Measurements from ENCODE around the gene NR4A3.

The NR4A3 gene

GRCh38 chr9:99803694-99804093, 18.0 kb upstream of the NR4A3 start:
- no peak for TF ChIP-seq CTCF (IDR thresholded peaks at IDR 0.05; ENCODE audit: borderline replicate concordance, insufficient read depth, low read depth, low read length)

GRCh38 chr9:99807276-99807852, 14.3 kb upstream of the NR4A3 start:
- no peak overlapping the region for H3K4me3 ChIP-seq (ENCODE audit: low read depth, low read length)
- TF ChIP-seq CTCF (IDR thresholded peaks at IDR 0.05; ENCODE audit: borderline replicate concordance, insufficient read depth, low read depth, low read length), result peak; percentile 68

More at GRCh38 chr9:99803694-99804093, 18.0 kb upstream of the NR4A3 start:
- H3K4me3 ChIP-seq (ENCODE audit: low read depth, low read length), result no peak overlapping the region

GRCh38 chr9:99807956-99808355, 13.7 kb upstream of the NR4A3 start:
- H3K4me3 ChIP-seq (ENCODE audit: low read depth, low read length), result no peak overlapping the region
- TF ChIP-seq CTCF (IDR thresholded peaks at IDR 0.05; ENCODE audit: borderline replicate concordance, insufficient read depth, low read depth, low read length), result no peak

- no peak for TF ChIP-seq CTCF (IDR thresholded peaks at IDR 0.05; ENCODE audit: borderline replicate concordance, insufficient read depth, low read depth, low read length)
- H3K4me3 ChIP-seq (ENCODE audit: low read depth, low read length), result no peak overlapping the region
Measured at GRCh38 chr9:99808454-99808853, 13.2 kb upstream of the NR4A3 start.

- H3K4me3 ChIP-seq (ENCODE audit: low read depth, low read length), result no peak overlapping the region
- TF ChIP-seq CTCF (IDR thresholded peaks at IDR 0.05; ENCODE audit: borderline replicate concordance, insufficient read depth, low read depth, low read length), result no peak
Measured at GRCh38 chr9:99809586-99810319, 11.9 kb upstream of the NR4A3 start.

- H3K4me3 ChIP-seq (ENCODE audit: low read depth, low read length), result no peak overlapping the region
- TF ChIP-seq CTCF (IDR thresholded peaks at IDR 0.05; ENCODE audit: borderline replicate concordance, insufficient read depth, low read depth, low read length), result no peak
Measured at GRCh38 chr9:99811172-99811571, 10.5 kb upstream of the NR4A3 start.

Data from GM12875 (cell line).